ENCODE data around the gene DHRSX. TPM values are rescaled to one million over a fixed set of nuclear protein-coding genes. Genes with fewer than 3 reads are reported as not detected.
"Not testable (repeated sequence)": the region's sequence is repeated elsewhere in the genome, so short reads cannot be mapped to it uniquely, and the experiment has no call there.

DHRSX gene
- total RNA-seq, 4 donors from 2014 or later = 8.2 to 35.7 (median 16.1) TPM

GRCh38 chrX:2351321-2351720 lies 149.5 kb downstream of the DHRSX start:
- no peaks in the 10 kb centered on the region for H3K36me3 ChIP-seq
- H3K27me3 ChIP-seq = no peaks in the 10 kb centered on the region
- H3K27ac ChIP-seq = no peak overlapping the region
- no peak overlapping the region for H3K4me3 ChIP-seq
- no peaks in the 10 kb centered on the region for H3K4me1 ChIP-seq
- no peak for DNase-seq (ENCODE audit: low spot score in 2 of 2)
- no peak for TF ChIP-seq CTCF (IDR thresholded peaks at IDR 0.05)
- TF ChIP-seq POLR2A (IDR thresholded peaks at IDR 0.05) = no peak
- H3K9me3 ChIP-seq = no peaks in the 10 kb centered on the region

- not testable (repeated sequence) for H3K4me3 ChIP-seq; H3K27me3 ChIP-seq; H3K27ac ChIP-seq; DNase-seq (ENCODE audit: low spot score in 2 of 2); H3K36me3 ChIP-seq; H3K9me3 ChIP-seq; H3K4me1 ChIP-seq
- WGBS = 98% methylated on average over 4 of the region's 4 CpGs
Observed at GRCh38 chrX:2350703-2351102, 150.1 kb downstream of the DHRSX start.

GRCh38 chrX:2350036-2350435 lies 150.7 kb downstream of the DHRSX start:
- 93% methylated on average over 9 of the region's 9 CpGs for WGBS
- not testable (repeated sequence) for H3K9me3 ChIP-seq; H3K36me3 ChIP-seq; H3K27ac ChIP-seq; DNase-seq (ENCODE audit: low spot score in 2 of 2); H3K4me1 ChIP-seq; H3K4me3 ChIP-seq; H3K27me3 ChIP-seq

- H3K9me3 ChIP-seq = no peaks in the 10 kb centered on the region
- no peak overlapping the region for H3K4me3 ChIP-seq
- DNase-seq (ENCODE audit: low spot score in 2 of 2) = no peak
- TF ChIP-seq POLR2AphosphoS5 (IDR thresholded peaks at IDR 0.05) (no peak), CTCF (IDR thresholded peaks at IDR 0.05) (no peak), POLR2A (IDR thresholded peaks at IDR 0.05) (no peak), EP300 (IDR thresholded peaks at IDR 0.05) (no peak)
- 94% methylated on average over 5 of the region's 5 CpGs for WGBS
- no peaks in the 10 kb centered on the region for H3K27me3 ChIP-seq
- no peaks in the 10 kb centered on the region for H3K4me1 ChIP-seq
- H3K27ac ChIP-seq = no peak overlapping the region
- no peaks in the 10 kb centered on the region for H3K36me3 ChIP-seq
Observed at GRCh38 chrX:2348211-2348610, 152.6 kb downstream of the DHRSX start.

GRCh38 chrX:2346158-2346557 lies 154.6 kb downstream of the DHRSX start:
- WGBS = 82% methylated on average over 7 of the region's 7 CpGs

GRCh38 chrX:2345562-2345961 lies 155.2 kb downstream of the DHRSX start:
- no peaks in the 10 kb centered on the region for H3K27me3 ChIP-seq
- H3K27ac ChIP-seq = no peak overlapping the region
- TF ChIP-seq EP300 (IDR thresholded peaks at IDR 0.05) (no peak), POLR2AphosphoS5 (IDR thresholded peaks at IDR 0.05) (no peak), POLR2A (IDR thresholded peaks at IDR 0.05) (no peak), CTCF (IDR thresholded peaks at IDR 0.05) (no peak)
- no peaks in the 10 kb centered on the region for H3K36me3 ChIP-seq
- no peaks in the 10 kb centered on the region for H3K9me3 ChIP-seq
- H3K4me3 ChIP-seq = no peak overlapping the region
- no peak for DNase-seq (ENCODE audit: low spot score in 2 of 2)
- WGBS = 98% methylated on average over 4 of the region's 4 CpGs
- no peaks in the 10 kb centered on the region for H3K4me1 ChIP-seq

More at GRCh38 chrX:2346158-2346557, 154.6 kb downstream of the DHRSX start:
- Histone ChIP-seq H3K27ac (no peak overlapping the region), H3K27me3 (no peaks in the 10 kb centered on the region), H3K9me3 (no peaks in the 10 kb centered on the region), H3K36me3 (no peaks in the 10 kb centered on the region), H3K4me3 (no peak overlapping the region), H3K4me1 (no peaks in the 10 kb centered on the region)
- DNase-seq (ENCODE audit: low spot score in 2 of 2) = no peak
- TF ChIP-seq POLR2AphosphoS5 (IDR thresholded peaks at IDR 0.05) = no peak
- TF ChIP-seq POLR2A (IDR thresholded peaks at IDR 0.05) = no peak
- no peak for TF ChIP-seq CTCF (IDR thresholded peaks at IDR 0.05)
- TF ChIP-seq EP300 (IDR thresholded peaks at IDR 0.05) = no peak
